Activated T-cell treated with anti-CD3 and anti-CD28 coated beads for 4 hours (primary cell): ENCODE measurements around the gene DIO1.

ENCODE experiments used
- DNase-seq: peaks from one replicate; pipeline ENCODE4 v3.0.0-alpha.2; 2020

Gene DIO1

GRCh38 chr1:53895421-53895820 lies 1.4 kb downstream of the DIO1 start:
- DNase-seq: no peak

- no peak for DNase-seq
These were observed 2.7 kb downstream of the DIO1 start for GRCh38 chr1:53896635-53897229.

GRCh38 chr1:53899206-53899628 lies 5.2 kb downstream of the DIO1 start:
- DNase-seq: no peak

GRCh38 chr1:53899708-53900107 lies 5.7 kb downstream of the DIO1 start:
- DNase-seq: no peak

GRCh38 chr1:53902235-53903138 lies 8.5 kb downstream of the DIO1 start:
- no peak for DNase-seq

- no peak for DNase-seq
These were observed 11.5 kb downstream of the DIO1 start for GRCh38 chr1:53905509-53905908.

- no peak for DNase-seq
These were observed 12.1 kb downstream of the DIO1 start for GRCh38 chr1:53906121-53906520.

- DNase-seq: no peak
These were observed 16.0 kb downstream of the DIO1 start for GRCh38 chr1:53909946-53910345.

GRCh38 chr1:53911442-53911841 lies 17.5 kb downstream of the DIO1 start:
- DNase-seq: no peak

GRCh38 chr1:53913352-53914033 lies 19.5 kb downstream of the DIO1 start:
- DNase-seq: no peak

- DNase-seq: no peak
These were observed 24.4 kb downstream of the DIO1 start for GRCh38 chr1:53918343-53918742.

- no peak for DNase-seq
These were observed 25.7 kb downstream of the DIO1 start for GRCh38 chr1:53919675-53920066.

GRCh38 chr1:53927376-53927881 lies 33.4 kb downstream of the DIO1 start:
- DNase-seq: no peak

GRCh38 chr1:53929246-53929960 lies 35.4 kb downstream of the DIO1 start:
- DNase-seq: no peak

- no peak for DNase-seq
These were observed 36.9 kb downstream of the DIO1 start for GRCh38 chr1:53930932-53931331.

GRCh38 chr1:53931523-53931922 lies 37.5 kb downstream of the DIO1 start:
- no peak for DNase-seq

- DNase-seq: no peak
These were observed 40.3 kb downstream of the DIO1 start for GRCh38 chr1:53934170-53934765.

- no peak for DNase-seq
These were observed 42.4 kb downstream of the DIO1 start for GRCh38 chr1:53936430-53936829.

GRCh38 chr1:53938136-53938830 lies 44.3 kb downstream of the DIO1 start:
- DNase-seq: no peak

GRCh38 chr1:53942127-53942957 lies 48.4 kb downstream of the DIO1 start:
- no peak for DNase-seq

- no peak for DNase-seq
These were observed 49.1 kb downstream of the DIO1 start for GRCh38 chr1:53943090-53943489.
